SK-N-SH treated with all-trans-retinoic acid at 6 μM for 48 hours (cell line): Measurements from ENCODE around the gene LSM14A.

Experiments
- CSDC2 ChIP-seq: fragments of 250-450 bp; sonication (Bioruptor Pico); IDR thresholded peaks from 2 replicates; pipeline ENCODE4 v1.5.0; 2020; ENCODE audit warnings: mild to moderate bottlenecking, moderate library complexity
- RARB ChIP-seq: fragments of 250-450 bp; sonication (Bioruptor Pico); IDR thresholded peaks from 2 replicates; pipeline ENCODE4 v1.8.0; 2021; ENCODE audit warnings: mild to moderate bottlenecking, moderate library complexity

- TF ChIP-seq RARB (CRISPR knock-in tag), result no peak
- TF ChIP-seq CSDC2, result no peak
Measured at GRCh38 chr19:34172661-34173192, 423 bp downstream of the LSM14A start.
